Measurements from ENCODE around the gene ELP4. TPM values are rescaled to one million over a fixed set of nuclear protein-coding genes. Genes with fewer than 3 reads are reported as not detected.
A peak's percentile ranks its signal among the peaks of the same experiment; 100 is the strongest.

The ELP4 gene
- total RNA-seq, 1 experiment from 2014 or later, result 15.2 TPM

- Histone ChIP-seq H3K9ac (ENCODE audit: extremely low read depth, insufficient read length, low read length) (no peak overlapping the region), H4K91ac (ENCODE audit: insufficient read length, low read depth, low read length) (no peak overlapping the region), H3T11ph (ENCODE audit: low read length) (no peak overlapping the region), H3K14ac (ENCODE audit: insufficient read depth, low read length) (peak overlapping the region; percentile 0; the same call in 1 of the 2 replicates), H3K56ac (ENCODE audit: insufficient read length, low read depth, low read length) (no peak overlapping the region), H2BK120ac (ENCODE audit: low read depth, low read length, poor library complexity, severe bottlenecking) (no peak overlapping the region), H3K79me1 (ENCODE audit: insufficient read depth, low read depth, low read length, poor library complexity, severe bottlenecking) (no peaks in the 10 kb centered on the region), H3K9me3 (ENCODE audit: control insufficient read depth, low read depth, low read length) (no peaks in the 10 kb centered on the region), H3K23me2 (ENCODE audit: insufficient read length, low read depth, low read length, poor library complexity, severe bottlenecking) (peaks cover 23% of the 10 kb centered on the region), H2BK12ac (ENCODE audit: insufficient read length, low read depth, low read length) (no peak overlapping the region), H4K8ac (replicated peaks; ENCODE audit: insufficient read length, low read depth, low read length) (no peak overlapping the region), H2BK5ac (ENCODE audit: insufficient read length, low read length) (no peak overlapping the region), H2BK15ac (ENCODE audit: low read depth, low read length) (no peak overlapping the region), H2AK5ac (ENCODE audit: insufficient read length, low read length) (no peak overlapping the region), H4K20me1 (ENCODE audit: control insufficient read depth, insufficient read depth, insufficient read length) (peaks cover 3% of the 10 kb centered on the region), H3K4ac (ENCODE audit: low read depth, low read length) (no peak overlapping the region), H3K27ac (ENCODE audit: insufficient read length, low read depth, low read length) (no peak overlapping the region), H3K4me1 (ENCODE audit: insufficient read depth, low read length) (no peaks in the 10 kb centered on the region; the same call in 1 of the 2 replicates), H3K18ac (ENCODE audit: insufficient read length, low read depth, low read length) (no peak overlapping the region), H3K27me3 (ENCODE audit: insufficient read depth, low read length) (peaks cover 77% of the 10 kb centered on the region), H2AFZ (ENCODE audit: low read length) (no peak overlapping the region), H3K4me2 (ENCODE audit: insufficient read depth, insufficient read length, low read length) (peak overlapping the region; percentile 9), H3K79me2 (ENCODE audit: insufficient read depth, low read length) (no peaks in the 10 kb centered on the region), H3K23ac (ENCODE audit: insufficient read length, low read depth, low read length) (no peak overlapping the region), H4K5ac (ENCODE audit: insufficient read length, low read depth, low read length) (no peak overlapping the region), H2BK20ac (ENCODE audit: low read depth, low read length, poor library complexity, severe bottlenecking) (no peak overlapping the region)
- TF ChIP-seq CTCF (conservative IDR thresholded peaks at IDR 0.05), result no peak
- WGBS (ENCODE audit: extremely low coverage, insufficient read length, low lambda C conversion rate), result no CpG with 5 or more reads among the region's 24 CpGs
- peak overlapping the region in 1 of 3 experiments; percentile 84; a peak in 1 of 7 replicates for H3K27ac Mint-ChIP-seq
- peak overlapping the region; percentile 16 to 67; a peak in 4 of 5 replicates for H3K4me3 Mint-ChIP-seq
- peaks cover 0 to 5% of the 10 kb centered on the region in 2 experiments; a peak in 1 of 5 replicates for H3K9me3 Mint-ChIP-seq
- no peaks in the 10 kb centered on the region; a peak in 1 of 7 replicates for H3K36me3 Mint-ChIP-seq (ENCODE audit: insufficient read depth in 1 of 3, low read depth in 3 of 3)
- H3K4me1 Mint-ChIP-seq, result peaks cover 56 to 74% of the 10 kb centered on the region in 2 experiments
- peaks cover 99% of the 10 kb centered on the region for H3K27me3 Mint-ChIP-seq (ENCODE audit: low read depth)
- peak; percentile 68 for DNase-seq
Measured at GRCh38 chr11:31823644-31824331, 314.2 kb downstream of the ELP4 start.

Data from H9 (cell line).